GM23338 (cell line): ENCODE data around the gene CGNL1. TPM values are rescaled to one million over a fixed set of nuclear protein-coding genes. Genes with fewer than 3 reads are reported as not detected.

ENCODE experiments used
- ATAC-seq: fragments of 200-7000 bp; cut with Tn5 transposase; 3 replicates; pipeline ENCODE4 v1.9.1; 2020
- DNase-seq: peaks from one replicate; pipeline ENCODE4 v3.0.0-alpha.2; 2015; ENCODE audit warnings: low spot score
- H2AFZ ChIP-seq: fragments of 200-600 bp; sonication (generic); 2 replicates; pipeline ENCODE4 v1.8.0; 2016; ENCODE audit warnings: antibody characterized with exemption, mild to moderate bottlenecking, moderate library complexity
- H3F3A ChIP-seq: fragments of 200-600 bp; sonication (generic); replicated peaks from 2 replicates; pipeline ENCODE4 v1.8.0; 2017; ENCODE audit warnings: antibody characterized with exemption, mixed run types, low read depth
- H3K27ac ChIP-seq: fragments of 200-600 bp; sonication (generic); 2 replicates; pipeline ENCODE4 v1.6.1; 2016; ENCODE audit warnings: low read depth
- H3K27me3 ChIP-seq: fragments of 200-600 bp; sonication (generic); 2 replicates; pipeline ENCODE4 v1.8.0; 2016; ENCODE audit warnings: mild to moderate bottlenecking, mixed run types, moderate library complexity; ENCODE audit not compliant: insufficient read depth
- H3K36me3 ChIP-seq: fragments of 200-600 bp; sonication (generic); 2 replicates; pipeline ENCODE4 v1.8.0; 2016; ENCODE audit warnings: mild to moderate bottlenecking; ENCODE audit not compliant: insufficient read depth
- H3K4me1 ChIP-seq: fragments of 200-600 bp; sonication (generic); 2 replicates; pipeline ENCODE4 v1.8.0; 2016; ENCODE audit warnings: mild to moderate bottlenecking, moderate library complexity; ENCODE audit not compliant: insufficient read depth
- H3K4me2 ChIP-seq: fragments of 200-600 bp; sonication (generic); 2 replicates; pipeline ENCODE4 v1.7.1; 2017; ENCODE audit warnings: mixed run types
- H3K4me3 ChIP-seq: fragments of 200-600 bp; sonication (generic); 2 replicates; pipeline ENCODE4 v1.6.1; 2016; ENCODE audit warnings: mixed run types
- H3K79me2 ChIP-seq: fragments of 200-600 bp; sonication (generic); replicated peaks from 2 replicates; pipeline ENCODE4 v1.8.0; 2017; ENCODE audit warnings: mild to moderate bottlenecking; ENCODE audit not compliant: insufficient read depth
- H3K9me2 ChIP-seq: fragments of 200-600 bp; sonication (generic); 2 replicates; pipeline ENCODE4 v1.8.0; 2017; ENCODE audit not compliant: insufficient read depth
- H4K20me1 ChIP-seq: fragments of 200-600 bp; sonication (generic); replicated peaks from 2 replicates; pipeline ENCODE4 v1.8.0; 2017; ENCODE audit warnings: mild to moderate bottlenecking; ENCODE audit not compliant: insufficient read depth
- H3K27ac Mint-ChIP-seq: 2 replicates; pipeline ENCODE4 v1.8.0; 2020; ENCODE audit warnings: inconsistent platforms, mild to moderate bottlenecking, moderate library complexity, mixed read lengths
- H3K27me3 Mint-ChIP-seq: 3 replicates; pipeline ENCODE4 v1.8.0; 2022; ENCODE audit warnings: low read depth, mild to moderate bottlenecking, moderate library complexity, mixed read lengths, inconsistent platforms; ENCODE audit not compliant: insufficient read depth, poor library complexity
- H3K36me3 Mint-ChIP-seq: 3 replicates; pipeline ENCODE4 v1.8.0; 2021; ENCODE audit warnings: low read depth, mild to moderate bottlenecking, inconsistent platforms, moderate library complexity, mixed read lengths
- H3K4me1 Mint-ChIP-seq: 3 replicates; pipeline ENCODE4 v1.8.0; 2020; ENCODE audit warnings: mild to moderate bottlenecking, inconsistent platforms, mixed read lengths
- H3K4me3 Mint-ChIP-seq: 3 replicates; pipeline ENCODE4 v1.8.0; 2021; ENCODE audit warnings: moderate library complexity, mild to moderate bottlenecking, inconsistent platforms, mixed read lengths
- H3K9me3 Mint-ChIP-seq: 3 replicates; pipeline ENCODE4 v1.8.0; 2020; ENCODE audit warnings: moderate library complexity, mild to moderate bottlenecking, inconsistent platforms, mixed read lengths
- CREB1 ChIP-seq: fragments of 250-450 bp; sonication (Bioruptor Pico); IDR thresholded peaks from 2 replicates; pipeline ENCODE4 v1.5.0; 2020; ENCODE audit warnings: low read depth, mild to moderate bottlenecking, moderate library complexity
- CTCF ChIP-seq, 2 experiments: fragments of 200-600 bp in 1 of 2; sonication (generic) in 1 of 2; conservative IDR thresholded peaks; 2 replicates each; pipeline versions ENCODE4 v1.5.1 to v1.6.1; 2016 to 2017; ENCODE audit warnings: antibody characterized with exemption in 2 of 2, low read depth in 2 of 2, mild to moderate bottlenecking in 2 of 2, moderate library complexity in 1 of 2
- EZH2phosphoT487 ChIP-seq: fragments of 200-600 bp; sonication (generic); IDR thresholded peaks from one replicate; pipeline ENCODE4 v1.8.1; 2018; ENCODE audit warnings: antibody characterized with exemption; ENCODE audit not compliant: unreplicated experiment
- JUNB ChIP-seq: IDR thresholded peaks from one replicate; pipeline ENCODE4 v1.6.1; 2016; ENCODE audit warnings: antibody characterized with exemption; ENCODE audit not compliant: unreplicated experiment
- NANOG ChIP-seq: IDR thresholded peaks from 2 replicates; pipeline ENCODE4 v1.6.1; 2016; ENCODE audit warnings: antibody characterized with exemption, borderline replicate concordance
- POLR2AphosphoS5 ChIP-seq: IDR thresholded peaks from 2 replicates; pipeline ENCODE4 v1.6.1; 2016; ENCODE audit warnings: antibody characterized with exemption, low read depth
- REST ChIP-seq: IDR thresholded peaks from one replicate; pipeline ENCODE4 v1.6.1; 2018; ENCODE audit warnings: antibody characterized with exemption; ENCODE audit not compliant: unreplicated experiment
- STAT1 ChIP-seq: IDR thresholded peaks from one replicate; pipeline ENCODE4 v1.6.1; 2016; ENCODE audit warnings: antibody characterized with exemption; ENCODE audit not compliant: unreplicated experiment
- ZNF114 ChIP-seq: fragments of 250-450 bp; sonication (Bioruptor Pico); IDR thresholded peaks from 2 replicates; pipeline ENCODE4 v1.5.0; 2020; ENCODE audit warnings: mild to moderate bottlenecking, moderate library complexity
- ZNF462 ChIP-seq: fragments of 250-450 bp; sonication (Bioruptor Pico); IDR thresholded peaks from 2 replicates; pipeline ENCODE4 v1.5.0; 2020; ENCODE audit warnings: mild to moderate bottlenecking, moderate library complexity
- polyA plus RNA-seq: library from polyadenylated mRNA; unstranded; fragments of >200 nt; fragmentation: Nextera tagmentation; extraction: Ambion mirVana; gene quantifications from 2 replicates; pipeline ENCODE4 v1.2.1, GENCODE V29; 2016
- total RNA-seq: library from RNA; depleted of rRNA; stranded (reverse); fragments of >200 nt; shearing (Covaris generic); gene quantifications from 2 replicates; pipeline ENCODE4 v1.2.3, GENCODE V29; 2014

CGNL1 gene
- total and polyA plus RNA-seq, 2 experiments from 2014 or later = 20.0 to 57.8 TPM

- TF ChIP-seq CTCF (conservative IDR thresholded peaks at IDR 0.05; ENCODE audit: low read depth in 2 of 2) = no peak
- TF ChIP-seq CREB1 = no peak
- no peak for TF ChIP-seq REST
Observed at GRCh38 chr15:57452090-57452754, 75.9 kb downstream of the CGNL1 start (continued).

- ATAC-seq = no peak
- TF ChIP-seq JUNB (no peak), CTCF (conservative IDR thresholded peaks at IDR 0.05; ENCODE audit: low read depth in 2 of 2) (no peak), ZNF114 (CRISPR knock-in tag) (no peak), STAT1 (no peak), EZH2phosphoT487 (no peak), NANOG (no peak), CREB1 (no peak), POLR2AphosphoS5 (no peak), ZNF462 (no peak)
Observed at GRCh38 chr15:57455929-57456328, 79.6 kb downstream of the CGNL1 start.

More at GRCh38 chr15:57455929-57456328, 79.6 kb downstream of the CGNL1 start:
- no peak overlapping the region for H3K4me3 Mint-ChIP-seq
- no peak overlapping the region for H3K4me2 ChIP-seq
- H3K9me3 Mint-ChIP-seq = no peaks in the 10 kb centered on the region
- no peak overlapping the region for H2AFZ ChIP-seq
- no peaks in the 10 kb centered on the region for H3K4me1 ChIP-seq
- 0 out of 2 replicates have a peak, but pooled peaks cover 5% of the 10 kb centered on the region for H3F3A ChIP-seq
- H3K27me3 ChIP-seq = no peaks in the 10 kb centered on the region
- H3K27me3 Mint-ChIP-seq = no peaks in the 10 kb centered on the region
- DNase-seq = no peak
- no peak overlapping the region for H3K4me3 ChIP-seq
- H3K9me2 ChIP-seq = no peaks in the 10 kb centered on the region
- H3K4me1 Mint-ChIP-seq = no peaks in the 10 kb centered on the region; the same call in 2 of the 3 replicates
- peaks cover 36% of the 10 kb centered on the region for H3K36me3 Mint-ChIP-seq
- peaks cover 48% of the 10 kb centered on the region for H3K36me3 ChIP-seq
- H3K79me2 ChIP-seq = no peaks in the 10 kb centered on the region
- no peak overlapping the region for H3K27ac ChIP-seq
- no peak overlapping the region for H3K27ac Mint-ChIP-seq
- no peaks in the 10 kb centered on the region for H4K20me1 ChIP-seq
